GM19351 (cell line): Measurements from ENCODE around the gene ALDH1B1.
"Not testable (repeated sequence)": the region's sequence is repeated elsewhere in the genome, so short reads cannot be mapped to it uniquely, and the experiment has no call there.

Experiments
- ATAC-seq: cut with Tn5 transposase; IDR thresholded peaks from one replicate; pipeline ENCODE4 v1.9.1; 2021; ENCODE audit warnings: mild to moderate bottlenecking, moderate library complexity; ENCODE audit not compliant: unreplicated experiment

ALDH1B1 gene

DNA sequence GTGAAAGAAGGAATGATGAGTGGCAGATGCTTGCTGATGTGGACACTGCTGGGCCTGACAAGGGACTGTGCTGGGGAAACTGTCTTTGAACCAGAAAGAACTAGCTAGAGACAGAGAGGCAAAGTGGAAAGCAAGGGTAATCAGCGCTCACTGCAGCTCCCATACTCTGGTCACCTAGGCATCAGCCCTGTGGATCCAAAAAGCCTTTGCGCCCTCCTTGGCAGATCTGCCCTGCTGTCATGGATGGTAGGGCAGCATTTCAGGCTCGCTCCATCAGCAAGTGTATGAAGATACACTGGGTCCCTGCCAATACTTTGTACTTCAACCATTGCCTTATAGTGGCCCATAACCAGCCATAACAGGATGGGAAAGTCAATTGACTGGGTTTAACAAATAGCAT is 6.6 kb upstream of the ALDH1B1 start:
- ATAC-seq, result no peak

GRCh38 chr9:38386319-38386895 is 6.1 kb upstream of the ALDH1B1 start:
- no peak for ATAC-seq

- ATAC-seq, result no peak
Measured at GRCh38 chr9:38387066-38387465, 5.4 kb upstream of the ALDH1B1 start.

GRCh38 chr9:38387751-38388150 is 4.8 kb upstream of the ALDH1B1 start:
- no peak for ATAC-seq

GRCh38 chr9:38388283-38389223 is 3.9 kb upstream of the ALDH1B1 start:
- ATAC-seq, result no peak

- no peak for ATAC-seq
Measured at GRCh38 chr9:38389313-38389712, 3.2 kb upstream of the ALDH1B1 start.

GRCh38 chr9:38390442-38390841 is 2.1 kb upstream of the ALDH1B1 start:
- ATAC-seq, result no peak

DNA sequence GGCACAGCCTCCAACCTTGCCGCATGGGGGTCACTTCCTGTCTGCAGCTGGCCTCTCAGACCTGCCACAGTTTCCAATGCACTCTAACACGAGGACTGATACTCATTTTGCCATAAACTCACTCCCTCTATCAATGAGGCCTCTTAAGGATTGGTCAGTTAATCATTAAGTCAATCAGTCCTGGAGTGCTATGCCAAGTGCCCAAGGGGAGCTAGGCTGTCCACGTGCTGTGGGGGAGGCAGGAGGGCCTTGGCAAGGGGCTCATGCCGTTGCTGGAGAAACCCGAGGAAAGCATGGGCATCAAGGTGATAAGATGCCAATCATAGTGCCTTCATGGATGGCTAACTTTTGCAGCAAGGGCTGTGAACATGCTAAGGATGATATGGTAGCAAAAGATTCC is 1.7 kb upstream of the ALDH1B1 start:
- no peak for ATAC-seq

GRCh38 chr9:38391278-38392118 is 1.0 kb upstream of the ALDH1B1 start:
- no peak for ATAC-seq

DNA sequence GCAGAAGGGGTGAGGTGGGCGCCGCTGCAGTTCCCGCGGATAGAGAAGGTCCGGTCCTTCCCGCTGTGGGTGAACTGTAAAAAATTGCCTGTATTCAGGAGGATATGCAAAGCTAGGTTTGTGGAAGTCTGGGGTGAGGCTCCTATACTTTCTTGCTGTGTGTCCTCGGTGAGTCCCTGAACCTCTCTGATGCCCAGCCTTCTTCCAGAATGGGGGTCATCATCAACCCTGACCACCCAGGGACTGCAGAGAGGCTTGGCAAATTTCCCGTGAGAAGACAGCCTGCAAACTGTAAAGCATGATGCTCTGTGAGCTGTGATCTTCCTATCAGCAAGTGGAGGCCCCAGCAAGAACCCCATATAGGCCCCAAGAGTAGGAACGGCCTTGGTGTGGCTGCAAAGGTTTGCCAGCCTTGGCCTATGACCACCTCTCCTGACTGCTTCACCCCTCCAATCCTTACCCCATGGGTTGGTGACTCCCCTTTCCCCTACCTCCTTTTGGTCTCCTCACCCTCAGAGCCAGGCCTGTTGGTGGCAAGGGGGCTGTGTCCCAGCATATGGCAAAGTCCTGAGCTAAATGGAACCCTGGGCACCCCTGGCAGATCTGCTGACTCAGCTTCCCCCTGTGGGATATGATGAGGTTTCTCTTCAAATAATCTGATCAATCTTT is 760 bp downstream of the ALDH1B1 start:
- ATAC-seq, result peak; percentile 12

GRCh38 chr9:38394416-38394815 is 1.9 kb downstream of the ALDH1B1 start:
- no peak for ATAC-seq

DNA sequence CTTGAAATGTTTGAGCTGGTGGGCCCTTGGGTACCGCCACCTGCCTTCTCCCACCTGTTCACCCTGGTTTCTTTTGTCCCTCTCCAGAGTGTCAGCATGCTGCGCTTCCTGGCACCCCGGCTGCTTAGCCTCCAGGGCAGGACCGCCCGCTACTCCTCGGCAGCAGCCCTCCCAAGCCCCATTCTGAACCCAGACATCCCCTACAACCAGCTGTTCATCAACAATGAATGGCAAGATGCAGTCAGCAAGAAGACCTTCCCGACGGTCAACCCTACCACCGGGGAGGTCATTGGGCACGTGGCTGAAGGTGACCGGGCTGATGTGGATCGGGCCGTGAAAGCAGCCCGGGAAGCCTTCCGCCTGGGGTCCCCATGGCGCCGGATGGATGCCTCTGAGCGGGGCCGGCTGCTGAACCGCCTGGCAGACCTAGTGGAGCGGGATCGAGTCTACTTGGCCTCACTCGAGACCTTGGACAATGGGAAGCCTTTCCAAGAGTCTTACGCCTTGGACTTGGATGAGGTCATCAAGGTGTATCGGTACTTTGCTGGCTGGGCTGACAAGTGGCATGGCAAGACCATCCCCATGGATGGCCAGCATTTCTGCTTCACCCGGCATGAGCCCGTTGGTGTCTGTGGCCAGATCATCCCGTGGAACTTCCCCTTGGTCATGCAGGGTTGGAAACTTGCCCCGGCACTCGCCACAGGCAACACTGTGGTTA is 3.3 kb downstream of the ALDH1B1 start:
- ATAC-seq, result no peak

DNA sequence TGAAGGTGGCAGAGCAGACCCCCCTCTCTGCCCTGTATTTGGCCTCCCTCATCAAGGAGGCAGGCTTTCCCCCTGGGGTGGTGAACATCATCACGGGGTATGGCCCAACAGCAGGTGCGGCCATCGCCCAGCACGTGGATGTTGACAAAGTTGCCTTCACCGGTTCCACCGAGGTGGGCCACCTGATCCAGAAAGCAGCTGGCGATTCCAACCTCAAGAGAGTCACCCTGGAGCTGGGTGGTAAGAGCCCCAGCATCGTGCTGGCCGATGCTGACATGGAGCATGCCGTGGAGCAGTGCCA is 3.8 kb downstream of the ALDH1B1 start:
- ATAC-seq, result no peak

GRCh38 chr9:38399191-38399590 is 6.7 kb downstream of the ALDH1B1 start:
- not testable (repeated sequence) for ATAC-seq

DNA sequence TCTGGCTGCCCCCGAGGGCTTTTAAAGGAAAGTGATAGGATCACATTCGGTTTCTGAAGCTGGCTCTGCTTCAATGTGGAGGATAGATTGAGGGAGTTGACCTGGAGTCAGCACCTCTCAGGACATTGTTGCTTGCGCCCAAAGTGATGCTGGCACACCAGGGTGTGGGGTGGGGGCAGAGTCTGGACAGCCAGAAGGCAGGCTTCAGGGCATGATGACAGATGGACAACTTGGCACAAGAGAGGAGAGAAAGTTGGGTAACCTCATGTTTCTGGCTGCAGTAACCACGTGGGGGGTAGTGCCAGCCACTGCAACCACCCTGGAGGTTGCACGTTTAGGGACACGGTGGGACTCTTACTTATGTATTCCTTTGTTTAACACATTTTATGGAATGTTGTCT is 9.5 kb downstream of the ALDH1B1 start:
- ATAC-seq, result no peak

GRCh38 chr9:38404314-38404713 is 11.8 kb downstream of the ALDH1B1 start:
- no peak for ATAC-seq

DNA sequence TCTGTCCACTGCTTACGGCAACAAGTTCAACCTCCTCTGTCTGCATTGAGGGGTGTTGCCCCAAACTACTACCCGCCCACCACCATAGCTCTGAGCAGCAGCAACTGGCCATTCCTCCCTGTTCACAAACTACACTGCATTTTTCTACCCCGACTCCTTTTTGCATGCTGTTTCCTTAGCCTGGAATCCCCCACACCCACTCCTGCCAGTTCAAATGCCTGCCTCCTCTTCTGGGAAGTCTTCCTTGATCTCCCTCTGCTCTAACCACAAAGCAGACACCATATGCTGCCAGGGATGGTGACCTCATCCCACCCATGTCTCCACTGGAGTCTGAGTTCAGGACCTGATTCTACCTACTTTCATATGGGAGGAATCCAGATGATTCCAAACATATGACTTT is 13.3 kb downstream of the ALDH1B1 start:
- ATAC-seq, result no peak

DNA sequence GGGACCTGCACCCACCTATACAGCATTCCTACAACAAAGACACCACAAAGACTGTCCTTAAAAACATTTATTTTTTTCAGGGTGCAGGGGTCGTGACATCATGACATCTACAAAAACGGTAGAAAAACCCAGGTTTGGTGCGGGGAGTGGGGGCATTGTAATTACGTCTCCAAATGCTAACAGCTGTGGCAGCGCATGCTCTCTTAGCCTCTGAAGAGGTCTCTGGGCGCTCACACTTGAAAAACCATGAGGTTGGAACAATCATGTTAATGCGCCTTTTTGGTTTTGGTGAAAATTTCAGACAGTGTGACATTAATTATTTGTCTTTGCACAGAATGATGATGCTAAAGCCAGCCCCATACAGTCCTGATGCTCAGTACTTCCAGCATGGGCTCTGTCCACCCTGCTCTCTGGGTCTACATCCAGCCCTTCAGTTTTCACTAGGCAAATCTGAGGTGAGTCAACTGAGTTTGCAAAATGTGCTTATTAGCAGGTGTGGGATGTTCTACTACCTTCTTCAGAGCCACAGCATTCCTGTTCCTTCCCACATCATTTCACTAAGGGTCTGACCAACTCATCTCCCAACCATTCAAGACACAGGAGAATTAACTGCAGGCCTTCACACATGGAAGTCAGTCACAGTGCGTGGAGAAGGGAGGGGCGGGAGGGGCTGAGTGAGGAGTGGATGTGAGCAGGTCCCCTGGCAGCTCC is 14.1 kb downstream of the ALDH1B1 start:
- no peak for ATAC-seq

DNA sequence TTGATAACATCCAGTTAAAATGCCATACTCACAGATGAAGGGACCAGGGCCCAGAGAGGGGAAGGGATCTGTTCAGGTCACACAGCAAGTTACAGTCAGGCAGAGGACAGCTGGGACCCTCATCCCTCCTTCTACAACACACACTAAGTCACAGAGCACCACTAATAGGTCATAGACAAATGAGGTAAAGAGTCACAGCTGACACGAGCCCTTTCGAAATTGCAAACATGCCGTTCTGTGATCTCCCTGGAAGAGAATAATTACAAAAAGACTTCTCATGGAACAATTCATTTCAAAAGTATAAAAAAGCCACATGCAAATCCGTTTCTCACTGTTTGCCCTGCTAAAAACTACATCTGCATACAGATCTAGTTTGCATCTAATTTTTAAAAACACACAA is 16.2 kb downstream of the ALDH1B1 start:
- ATAC-seq, result no peak

DNA sequence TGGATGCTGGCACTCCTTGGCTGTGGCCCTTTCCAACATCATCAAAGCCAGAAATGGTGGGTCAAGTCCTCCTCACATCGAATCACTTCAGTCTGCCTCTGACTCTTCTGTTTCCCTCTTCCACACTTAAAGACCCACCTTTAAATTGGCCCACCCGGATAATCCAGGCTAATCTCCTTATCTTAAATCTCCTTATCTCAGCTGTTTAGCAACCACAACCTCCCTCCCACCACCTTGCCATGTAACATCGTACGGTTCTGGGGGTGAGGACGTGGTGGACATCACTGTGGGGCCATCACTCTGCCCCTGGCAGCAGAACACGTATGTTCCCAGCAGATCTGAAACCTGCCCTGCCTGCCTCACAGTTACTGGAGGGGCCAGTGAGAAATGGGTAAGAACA is 20.2 kb downstream of the ALDH1B1 start:
- no peak for ATAC-seq
